ENCODE data around the gene SLC25A45.

The SLC25A45 gene

DNA sequence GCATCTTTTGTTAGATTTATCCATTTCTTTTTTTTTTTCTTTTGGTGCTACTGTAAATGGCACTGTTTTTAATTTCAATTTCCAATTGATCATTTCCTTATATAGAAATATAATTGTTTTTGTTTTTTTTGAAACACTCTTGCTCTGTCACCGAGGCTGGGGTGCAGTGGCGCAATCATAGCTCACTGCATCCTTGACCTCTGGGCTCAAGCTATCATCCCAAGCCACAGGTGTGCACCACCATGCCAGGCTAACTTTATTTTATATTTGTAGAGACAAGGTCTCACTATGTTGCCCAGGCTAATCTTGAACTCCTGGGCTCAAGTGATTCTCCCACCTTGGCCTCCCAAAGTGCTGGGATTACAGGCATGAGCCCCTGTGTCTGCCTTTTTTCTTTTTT lies 20.3 kb upstream of the SLC25A45 start:
- no peak for DNase-seq

DNA sequence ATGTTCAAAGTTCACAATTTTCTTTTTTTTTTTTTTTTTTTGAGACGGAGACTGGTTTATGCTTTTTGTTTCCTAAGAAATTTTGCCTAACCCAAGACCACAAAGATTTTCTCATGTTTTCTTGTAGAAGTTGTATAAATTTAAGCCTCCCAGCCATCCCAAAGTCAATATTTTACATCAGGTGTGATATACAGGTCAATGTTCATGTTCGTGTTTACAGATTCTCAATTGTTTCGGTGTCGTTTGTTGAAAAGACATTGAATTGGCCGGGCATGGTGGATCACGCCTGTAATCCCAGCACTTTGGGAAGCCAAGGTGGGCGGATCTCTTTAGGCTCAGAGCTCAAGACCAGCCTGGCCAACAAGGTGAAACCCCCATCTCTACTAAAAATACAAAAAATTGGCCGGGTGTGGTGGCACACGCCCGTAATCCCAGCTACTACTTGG lies 19.4 kb upstream of the SLC25A45 start:
- DNase-seq = no peak

DNA sequence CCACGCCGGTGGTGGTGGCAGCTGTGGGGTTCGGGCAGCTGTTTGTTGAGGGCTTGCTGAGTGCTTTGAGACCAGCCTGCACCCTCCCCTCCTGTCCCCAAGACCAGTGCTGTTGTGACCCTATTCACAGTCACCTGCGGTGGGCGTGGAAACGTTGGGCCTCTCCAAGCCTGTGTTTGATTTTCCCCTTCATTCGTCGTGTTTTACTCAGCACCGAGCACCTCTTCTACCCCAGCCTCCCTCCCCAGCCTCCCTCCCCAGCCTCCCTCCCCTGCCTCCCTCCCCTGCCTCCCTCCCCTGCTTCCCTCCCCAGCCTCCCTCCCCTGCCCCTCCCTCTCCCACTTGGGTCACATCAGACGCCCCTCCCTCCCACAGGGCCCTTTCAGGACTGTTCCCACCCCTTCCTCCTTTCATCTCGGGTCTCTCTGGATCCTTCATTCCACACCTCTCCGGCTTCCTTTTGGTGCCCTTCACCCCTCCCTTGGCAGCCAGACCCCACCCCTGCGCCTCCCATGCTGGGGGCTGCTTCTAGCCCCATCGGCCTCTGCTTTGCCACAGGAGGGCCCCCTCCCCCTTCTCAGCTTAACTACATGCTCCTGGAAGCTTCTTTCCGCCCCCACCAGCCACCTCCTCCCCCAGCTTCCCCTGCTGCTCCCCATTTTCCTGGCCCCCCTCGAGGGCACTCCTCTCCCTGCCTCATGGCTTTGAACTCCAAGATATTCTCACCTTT lies 18.8 kb upstream of the SLC25A45 start:
- no peak for DNase-seq

DNA sequence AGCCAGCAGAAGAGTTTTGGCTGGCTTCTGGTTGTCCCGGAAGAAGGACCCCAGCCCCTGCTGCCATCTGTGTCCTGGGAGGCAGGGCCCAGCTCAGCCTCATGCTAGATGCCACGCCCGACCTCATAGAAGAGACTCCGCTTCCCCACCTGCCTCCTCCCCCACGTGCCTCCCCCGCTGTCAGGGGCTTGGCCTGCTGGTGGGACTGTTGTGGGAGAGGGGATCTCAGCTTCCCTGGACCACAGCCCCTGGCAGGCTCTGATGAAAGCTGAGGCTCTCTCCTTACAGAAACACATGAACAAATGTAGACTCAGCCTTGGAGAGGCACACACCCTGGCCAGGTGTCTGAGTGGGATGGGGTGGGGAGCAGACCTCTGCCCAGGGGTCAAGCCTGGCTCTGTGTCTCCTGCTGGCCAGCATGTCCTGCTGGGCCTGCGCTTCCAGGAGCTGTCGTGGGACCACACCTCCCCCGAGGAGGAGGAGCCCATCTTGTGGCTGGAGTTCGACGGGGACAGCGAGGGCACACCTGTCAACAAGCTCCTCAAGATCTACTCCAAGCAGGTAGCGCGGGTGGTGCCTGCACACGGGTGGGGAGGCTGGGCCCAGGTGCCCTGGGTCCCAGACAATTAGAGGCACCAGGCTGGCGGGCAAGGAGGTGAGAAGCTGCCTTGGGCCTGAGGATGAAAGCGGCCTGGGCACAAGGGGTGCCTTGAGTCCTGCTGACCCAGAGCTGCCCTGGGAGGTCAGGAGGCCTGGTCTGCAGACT lies 18.0 kb upstream of the SLC25A45 start:
- no peak for DNase-seq

DNA sequence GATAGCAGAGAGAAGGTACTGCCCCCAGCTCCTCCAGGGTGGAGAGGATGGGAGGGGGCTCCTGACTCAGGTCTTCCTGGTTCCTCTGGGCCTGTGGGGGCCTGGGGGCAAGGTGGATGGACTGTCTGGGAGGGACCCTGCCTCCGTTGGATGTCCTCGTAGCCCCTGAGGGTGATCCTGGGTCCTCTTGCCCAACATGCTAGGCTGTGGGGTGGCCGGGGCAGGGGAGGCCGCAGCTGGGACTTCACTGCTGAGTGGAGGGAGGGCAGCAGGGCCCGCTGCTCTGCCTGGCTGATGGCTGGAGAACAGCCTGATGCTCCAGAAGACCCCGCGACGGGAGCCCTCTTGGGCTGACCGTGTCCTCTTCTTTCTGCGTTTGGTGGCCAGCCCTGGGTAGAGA lies 17.4 kb upstream of the SLC25A45 start:
- DNase-seq = no peak

DNA sequence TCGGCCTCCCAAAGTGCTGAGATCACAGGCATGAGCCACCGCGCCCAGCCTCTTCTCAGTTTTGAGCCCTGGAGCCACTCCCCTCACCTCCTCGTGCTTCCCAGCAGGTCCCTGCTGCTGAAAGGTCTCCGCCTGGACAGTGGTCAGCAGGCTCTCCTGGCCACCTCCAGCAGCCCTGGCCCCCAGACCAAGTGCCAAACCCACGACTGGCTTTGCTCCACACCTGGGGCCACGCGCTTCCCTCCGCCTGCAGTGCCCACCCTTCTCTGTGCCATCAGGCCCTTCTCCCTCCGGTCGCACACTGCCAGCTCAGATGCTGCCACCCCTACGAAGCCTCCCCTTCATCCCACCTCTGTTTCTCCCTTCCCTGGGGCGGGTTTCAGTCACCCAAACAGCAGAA lies 16.8 kb upstream of the SLC25A45 start:
- no peak for DNase-seq

DNA sequence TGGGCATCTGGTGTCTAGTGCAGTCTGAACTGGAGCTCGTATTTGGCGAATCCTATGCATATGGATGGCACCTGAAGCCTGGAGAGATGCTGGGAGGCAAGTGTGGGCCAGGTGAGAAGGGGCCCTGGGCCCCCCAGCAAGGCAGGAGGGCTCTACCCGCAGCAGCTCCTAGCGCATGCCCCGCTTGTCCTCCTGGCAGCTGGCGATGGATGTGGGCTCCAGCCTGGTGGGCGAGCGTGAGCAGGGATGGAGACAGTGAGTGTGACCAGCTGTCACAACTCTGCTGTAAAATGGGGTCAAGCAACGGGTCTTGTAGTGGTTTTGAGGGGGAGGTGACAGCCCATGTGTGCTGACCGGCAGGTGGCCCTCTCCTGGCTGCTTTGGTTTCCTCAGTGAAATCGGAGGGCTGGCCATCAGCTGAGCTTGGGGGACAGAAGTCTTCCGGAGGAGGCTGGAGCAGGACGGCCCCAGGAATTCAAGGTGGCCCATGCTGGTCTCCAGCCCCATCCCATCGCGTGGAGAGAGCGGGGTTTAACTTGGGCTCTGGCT lies 16.0 kb upstream of the SLC25A45 start:
- DNase-seq = peak; percentile 73 to 76

DNA sequence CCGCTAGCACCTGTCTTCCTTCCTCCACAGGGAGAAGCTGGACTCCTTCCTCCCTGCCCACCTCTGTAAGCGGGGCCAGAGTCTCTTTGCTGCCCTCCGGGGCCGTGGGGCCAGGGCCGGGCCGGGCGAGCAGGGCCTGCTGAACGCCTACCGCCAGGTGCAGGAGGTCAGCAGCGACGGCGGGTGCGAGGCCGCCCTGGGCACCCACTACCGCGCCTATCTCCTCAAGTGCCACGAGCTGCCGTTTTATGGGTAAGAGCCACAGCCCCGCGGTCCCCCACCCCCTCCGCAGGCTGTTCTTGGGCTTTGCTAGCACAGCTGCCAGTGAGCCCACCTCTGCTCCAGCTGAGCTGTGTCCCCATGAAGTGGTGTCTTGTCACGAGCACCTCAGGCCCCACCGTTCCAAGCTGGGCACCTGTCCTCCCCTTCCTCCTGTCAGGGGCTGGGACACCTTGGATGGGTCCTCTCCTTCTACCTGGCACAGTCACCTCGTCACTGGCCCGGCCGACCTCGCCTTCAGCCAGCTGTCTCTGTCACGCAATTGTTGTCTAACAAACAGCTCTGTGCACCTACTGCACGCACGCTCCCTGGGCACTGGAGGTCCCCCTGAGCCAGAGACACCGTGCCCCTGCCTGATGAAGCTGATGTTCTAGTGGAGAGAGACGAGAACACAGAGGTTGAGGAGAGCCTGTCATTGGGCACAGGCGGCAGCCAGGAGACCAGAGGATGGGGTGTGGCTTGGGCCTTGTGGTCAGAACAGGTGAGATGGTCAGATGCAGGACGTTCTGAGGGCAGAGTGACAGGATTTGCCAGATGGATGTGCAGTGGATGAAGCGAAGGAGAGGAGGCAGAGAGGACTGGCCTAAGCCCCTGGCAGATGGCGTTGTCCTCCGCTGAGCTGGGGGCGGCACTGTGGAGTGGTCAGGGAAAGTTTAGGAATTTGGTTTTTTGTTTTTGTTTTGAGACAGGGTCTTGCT lies 14.6 kb upstream of the SLC25A45 start:
- peak; percentile 51 to 66 for DNase-seq

DNA sequence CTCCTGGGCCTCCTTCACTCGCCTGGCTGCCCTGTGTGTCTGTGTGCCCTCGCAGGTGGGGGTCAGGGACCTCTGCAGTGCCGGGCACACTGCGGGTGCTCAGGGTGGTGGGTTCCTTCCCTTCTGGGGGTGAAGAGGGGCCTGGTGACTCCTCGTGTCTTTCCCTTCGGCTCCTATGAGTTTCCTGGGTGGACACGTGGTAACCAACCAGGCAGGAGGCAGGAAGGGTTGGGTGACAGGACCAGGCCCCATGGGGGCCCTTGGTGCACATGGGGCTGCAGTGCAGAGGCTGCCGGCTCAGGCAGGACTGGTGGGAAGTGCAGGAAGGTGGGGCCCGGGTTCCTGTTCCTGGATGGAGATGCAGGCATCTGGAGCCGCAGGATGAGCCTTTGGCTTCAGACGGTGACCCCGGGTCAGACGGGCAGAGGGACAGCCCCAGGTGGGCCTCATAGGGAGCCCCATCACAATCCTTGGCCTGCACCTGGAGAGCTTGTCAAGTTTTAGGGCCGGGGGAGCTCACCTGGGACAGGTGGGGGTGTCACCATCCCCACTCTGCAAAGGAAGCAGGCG lies 13.6 kb upstream of the SLC25A45 start:
- no peak for DNase-seq

DNA sequence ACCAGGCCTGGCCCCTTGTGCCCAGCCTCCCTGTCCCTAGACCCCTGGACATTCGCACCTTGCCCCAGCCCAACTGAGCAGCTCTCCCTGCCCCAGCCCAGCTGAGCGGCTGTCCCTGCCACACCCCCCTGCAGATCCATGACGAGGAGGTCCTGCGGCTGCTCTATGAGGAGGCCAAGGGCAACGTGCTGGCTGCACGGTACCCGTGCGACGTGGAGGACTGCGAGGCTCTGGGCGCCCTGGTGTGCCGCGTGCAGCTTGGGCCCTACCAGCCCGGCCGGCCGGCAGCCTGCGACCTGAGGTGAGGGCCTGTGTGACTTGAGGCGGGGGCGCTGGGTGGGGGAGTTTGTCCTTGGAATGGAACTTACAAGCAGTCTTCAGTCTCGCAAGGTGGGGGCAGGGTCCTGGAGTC lies 11.7 kb upstream of the SLC25A45 start:
- DNase-seq = no peak

DNA sequence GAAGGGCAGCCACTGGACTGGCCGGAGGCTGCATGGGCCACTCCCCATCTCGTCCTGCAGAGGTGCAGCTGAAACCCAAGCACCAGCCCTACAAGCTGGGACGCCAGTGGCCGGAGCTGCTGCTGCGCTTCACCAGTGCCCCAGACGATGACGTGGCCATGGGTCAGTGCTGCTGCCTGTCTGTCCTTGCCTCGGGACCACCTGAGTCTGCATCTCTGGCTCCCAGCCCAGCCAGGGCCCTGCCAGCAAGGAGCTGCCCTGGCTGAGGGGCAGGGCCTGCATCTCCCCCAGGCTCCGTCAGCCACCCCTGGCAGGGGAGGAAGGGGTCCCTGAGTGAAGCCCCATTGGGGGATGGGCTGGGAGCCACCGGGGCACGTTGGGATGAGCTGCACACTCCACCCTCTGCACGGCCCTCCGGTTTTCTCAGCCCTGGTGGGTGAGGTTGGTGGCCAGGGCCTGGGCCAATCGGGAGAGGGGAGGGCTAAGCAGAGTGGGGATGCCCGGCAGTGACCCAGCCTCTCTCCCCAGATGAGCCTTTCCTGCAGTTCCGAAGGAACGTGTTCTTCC lies 11.2 kb upstream of the SLC25A45 start:
- DNase-seq = no peak

DNA sequence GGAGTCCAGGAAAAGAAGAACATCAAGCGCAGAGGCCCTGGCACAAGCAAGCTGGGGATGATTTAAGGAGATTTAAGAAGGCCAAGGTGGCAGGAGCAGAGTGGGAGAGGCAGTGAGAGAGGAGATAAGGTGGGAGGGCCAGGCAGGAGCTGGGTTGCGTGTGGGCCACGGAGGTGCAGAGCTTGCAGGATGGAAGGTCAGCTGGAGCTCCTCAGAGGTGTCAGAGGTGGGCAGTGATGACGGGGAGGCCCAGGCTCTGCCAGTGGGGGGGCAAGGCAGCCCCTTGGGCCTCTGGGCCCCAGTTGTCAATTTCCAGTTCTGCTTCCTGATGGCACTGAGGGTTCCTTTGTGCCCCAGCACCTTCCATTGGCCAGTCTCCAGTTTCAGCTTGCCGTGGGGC lies 10.5 kb upstream of the SLC25A45 start:
- no peak for DNase-seq

DNA sequence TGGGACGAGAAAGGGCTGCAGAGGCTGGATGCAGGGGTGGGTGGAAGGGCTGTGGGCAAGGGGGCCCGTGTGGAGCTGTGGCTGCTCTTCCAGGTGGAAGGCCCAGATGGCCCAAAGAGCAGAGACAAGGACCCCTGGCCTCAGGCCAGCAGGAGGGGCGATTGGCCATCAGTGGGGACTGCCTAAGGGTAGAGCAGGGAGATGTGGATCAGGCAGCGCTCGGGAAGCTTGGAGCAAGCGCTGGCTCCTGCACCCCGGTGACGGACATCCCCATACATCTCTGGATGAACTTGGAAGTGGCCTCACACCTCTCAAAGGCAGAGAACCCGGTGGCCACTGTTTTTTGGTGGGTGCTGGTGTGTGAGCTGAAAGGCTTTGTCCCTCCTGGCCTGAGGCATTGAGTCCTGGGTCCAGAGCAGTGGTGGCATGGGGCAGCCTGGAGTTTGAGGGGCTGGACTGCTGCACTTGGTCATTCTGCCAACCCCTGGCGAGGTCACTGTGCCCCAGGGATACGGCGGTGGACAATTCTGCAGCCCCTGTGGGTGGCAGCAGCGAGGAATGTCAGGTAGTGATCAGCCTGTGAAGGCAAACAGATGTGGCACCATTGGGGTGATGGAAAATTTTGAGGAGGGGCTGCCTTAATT lies 9.9 kb upstream of the SLC25A45 start:
- peak in 1 of 2 experiments; percentile 39 for DNase-seq

DNA sequence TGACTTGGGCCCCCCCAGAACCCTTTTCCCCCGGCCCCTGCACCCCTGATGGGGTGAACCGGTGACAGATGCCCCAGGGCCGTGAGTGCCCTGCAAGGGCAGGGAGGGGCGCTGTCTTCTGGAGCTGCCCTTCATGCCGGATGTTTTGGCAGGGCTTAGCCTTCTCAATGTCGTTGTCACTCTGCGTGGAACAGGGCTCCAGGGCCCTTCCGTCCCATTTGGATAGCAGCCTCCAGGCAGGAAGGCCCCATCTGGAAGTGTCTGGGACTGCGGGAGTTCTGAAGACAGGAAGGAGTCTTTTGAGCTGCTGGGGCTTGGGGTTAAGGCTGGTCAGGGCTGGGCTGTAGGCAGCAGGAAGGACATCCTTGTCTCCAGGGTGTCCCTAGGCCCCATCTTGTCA lies 8.6 kb upstream of the SLC25A45 start:
- no peak for DNase-seq

DNA sequence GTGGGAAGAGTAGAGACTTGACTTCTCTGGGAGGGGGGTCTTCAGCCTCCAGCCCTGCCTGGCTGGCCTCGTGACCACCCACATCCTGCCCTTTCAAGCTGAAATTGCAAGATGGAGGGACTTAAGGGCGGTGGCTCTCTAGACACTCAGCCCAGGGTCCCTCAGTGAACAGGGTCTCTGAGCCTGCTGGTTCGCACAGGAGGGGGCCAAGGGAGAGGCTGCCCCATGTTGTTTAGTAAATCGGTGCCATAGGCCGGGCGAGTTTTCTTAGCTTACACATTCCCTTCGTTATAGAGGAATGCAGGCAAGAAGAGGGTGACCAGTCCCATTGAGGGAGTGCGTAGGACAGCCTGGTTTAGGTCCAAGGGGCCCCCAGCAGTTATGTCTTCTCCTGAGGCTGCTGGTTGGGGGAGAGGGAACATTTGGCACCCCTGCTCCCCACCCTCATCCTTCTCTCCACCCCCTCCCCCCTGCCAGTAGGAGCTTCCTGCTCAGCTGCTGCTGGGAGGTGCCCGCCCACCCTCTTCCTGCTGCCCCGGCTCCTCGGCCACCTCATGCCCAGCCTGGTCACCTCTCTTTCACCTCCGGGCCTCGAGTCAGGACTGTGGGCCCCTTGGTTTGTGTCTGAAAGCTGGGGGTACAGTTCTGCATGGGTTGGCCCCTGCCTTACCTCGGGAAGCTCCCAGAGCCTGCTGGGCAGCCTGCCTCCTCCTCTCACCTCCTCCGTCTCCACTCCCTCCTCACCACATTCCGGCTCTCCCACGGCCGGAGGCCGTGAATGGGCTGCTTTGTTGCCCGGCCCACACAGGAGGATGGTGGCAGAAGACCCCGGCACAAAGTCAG lies 7.9 kb upstream of the SLC25A45 start:
- DNase-seq = no peak

DNA sequence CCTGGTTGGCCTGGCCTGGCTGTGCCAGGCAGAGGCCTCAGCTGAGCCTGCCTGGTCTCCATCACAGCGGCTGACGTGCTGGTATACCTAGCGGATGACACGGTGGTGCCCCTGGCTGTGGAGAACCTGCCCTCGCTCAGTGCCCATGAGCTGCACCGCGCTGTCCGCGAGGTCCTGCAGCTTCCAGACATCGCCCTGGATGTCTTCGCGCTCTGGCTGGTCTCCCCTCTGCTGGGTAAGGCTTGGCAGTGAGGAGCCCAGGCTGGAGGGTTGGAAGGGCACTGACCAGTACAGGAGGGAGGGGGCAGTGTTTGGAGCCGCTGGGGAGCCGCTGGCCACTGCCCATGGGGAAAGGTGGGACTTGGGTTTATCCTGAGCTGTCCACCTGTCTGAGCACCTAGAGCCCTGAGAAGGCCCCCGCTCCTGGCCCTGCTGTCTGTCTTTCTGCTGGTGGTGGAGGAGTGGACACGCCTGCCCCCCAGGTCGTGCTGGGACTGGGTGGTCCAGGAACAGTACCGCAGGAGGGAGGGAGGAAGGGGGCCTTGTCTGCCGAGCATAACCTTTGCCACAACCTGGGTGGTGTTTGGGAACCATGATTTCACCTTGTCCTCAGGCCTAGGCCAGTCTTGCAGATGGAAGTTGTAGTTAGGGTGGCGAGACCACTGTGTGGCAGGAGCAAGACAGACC lies 7.0 kb upstream of the SLC25A45 start:
- no peak for DNase-seq

DNA sequence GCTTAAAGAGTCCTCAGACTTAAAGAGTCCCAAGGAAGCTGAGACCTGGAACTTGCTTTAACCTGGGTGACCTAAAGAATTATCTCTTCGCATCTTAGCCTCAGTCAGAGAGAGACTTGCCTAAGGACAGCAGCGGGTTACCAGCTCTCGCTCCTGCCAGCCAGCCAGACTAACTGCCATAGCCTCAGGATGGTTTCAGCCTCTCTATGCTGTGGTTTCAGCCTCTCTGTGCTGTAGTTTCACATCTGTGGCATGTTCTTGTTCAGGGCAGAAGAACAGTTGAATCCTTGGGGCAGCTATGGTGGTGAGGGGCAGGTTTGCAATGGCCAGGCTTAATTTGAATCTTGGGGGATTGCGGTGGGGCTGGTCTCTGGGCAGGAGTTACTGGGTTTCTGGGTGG lies 6.3 kb upstream of the SLC25A45 start:
- DNase-seq = no peak

DNA sequence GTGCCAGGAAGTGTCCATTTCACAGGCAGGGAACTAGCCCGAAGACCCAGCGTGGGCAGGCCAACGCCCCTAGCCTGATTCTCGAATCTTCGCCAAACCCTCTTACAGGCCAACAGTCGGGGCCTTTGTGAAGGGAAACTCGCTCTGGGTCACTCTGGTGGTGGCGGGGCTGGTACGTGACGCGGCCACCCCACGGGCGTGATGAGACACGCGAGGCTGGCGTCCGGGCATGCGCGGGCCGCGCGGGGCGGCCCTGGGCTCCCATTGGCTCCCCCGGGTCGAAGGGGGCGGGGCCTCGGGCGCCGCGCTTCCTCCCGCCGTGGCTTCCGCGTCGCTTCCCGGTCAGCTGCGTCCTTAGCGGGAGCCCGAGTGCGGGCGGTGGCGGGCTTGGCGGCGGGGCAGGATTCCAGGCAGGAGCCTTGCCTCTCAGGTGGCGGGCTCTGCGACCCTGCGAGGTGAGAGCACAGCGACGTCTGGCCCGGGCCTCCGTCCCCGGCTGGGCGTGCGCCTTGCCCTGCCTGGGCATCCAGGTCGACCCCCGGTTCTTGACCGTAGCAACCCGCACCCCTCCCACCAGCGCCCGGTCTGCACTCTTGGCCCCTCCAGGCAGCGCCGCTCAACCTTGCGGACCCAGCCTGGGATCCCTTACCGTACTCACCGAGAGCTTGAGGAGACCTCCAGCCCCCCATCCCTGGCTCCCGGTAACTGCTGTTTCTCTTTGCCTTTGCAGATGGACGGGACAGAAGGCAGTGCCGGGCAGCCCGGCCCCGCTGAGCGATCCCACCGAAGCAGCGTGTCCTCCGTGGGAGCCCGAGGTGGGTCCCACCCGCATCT lies 4.1 kb upstream of the SLC25A45 start, which contains the start of gene FRMD8:
Gene FRMD8, plus strand, starts transcription at position 331 of the 834 bp plus-strand sequence. Its CDS starts 400 bp downstream, at position 731.
- peak; percentile 6 to 70 for DNase-seq

DNA sequence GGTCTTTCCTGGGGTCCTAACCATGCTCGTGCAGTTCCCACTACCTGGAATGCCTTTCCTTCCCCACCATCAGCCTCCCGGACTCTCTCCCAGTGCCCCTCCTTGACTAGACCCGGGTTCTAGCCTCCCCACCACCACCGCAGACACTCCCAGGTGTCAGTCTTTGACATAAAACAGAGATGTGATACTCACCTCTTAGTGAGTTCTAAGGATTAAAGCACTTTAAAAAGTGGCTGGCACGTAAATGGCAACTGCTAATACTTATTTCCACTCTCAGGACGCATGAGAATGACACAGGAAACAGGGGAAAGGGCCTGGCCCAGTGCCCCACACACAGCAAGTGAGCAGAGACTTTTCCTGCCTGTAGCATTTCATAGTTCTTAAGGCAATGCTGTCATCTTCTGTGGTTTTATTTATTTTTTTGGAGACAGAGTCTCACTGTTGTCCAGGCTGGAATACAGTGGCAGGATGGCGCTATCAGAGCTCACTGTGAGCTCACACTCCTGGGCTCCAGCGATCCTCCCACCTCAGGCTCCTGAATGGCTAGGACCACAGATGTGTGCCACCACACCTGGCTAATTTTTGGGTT lies 1.9 kb upstream of the SLC25A45 start:
- DNase-seq = no peak

Measured in NCI-H524 (cell line).